IPS-18c (cell line): ENCODE measurements around the gene NBPF26.
"Not testable (repeated sequence)": the region's sequence is repeated elsewhere in the genome, so short reads cannot be mapped to it uniquely, and the experiment has no call there.

Experiments
- H3K4me3 ChIP-seq: 2 replicates; pipeline ENCODE4 v1.7.0; 2013; ENCODE audit warnings: low read depth, mild to moderate bottlenecking, low read length, moderate library complexity; ENCODE audit not compliant: insufficient read depth
- H3K9me3 ChIP-seq: one replicate; pipeline ENCODE4 v1.6.1; 2013; ENCODE audit warnings: mild to moderate bottlenecking, low read length, moderate library complexity; ENCODE audit not compliant: control insufficient read depth, insufficient read depth

The NBPF26 gene

DNA sequence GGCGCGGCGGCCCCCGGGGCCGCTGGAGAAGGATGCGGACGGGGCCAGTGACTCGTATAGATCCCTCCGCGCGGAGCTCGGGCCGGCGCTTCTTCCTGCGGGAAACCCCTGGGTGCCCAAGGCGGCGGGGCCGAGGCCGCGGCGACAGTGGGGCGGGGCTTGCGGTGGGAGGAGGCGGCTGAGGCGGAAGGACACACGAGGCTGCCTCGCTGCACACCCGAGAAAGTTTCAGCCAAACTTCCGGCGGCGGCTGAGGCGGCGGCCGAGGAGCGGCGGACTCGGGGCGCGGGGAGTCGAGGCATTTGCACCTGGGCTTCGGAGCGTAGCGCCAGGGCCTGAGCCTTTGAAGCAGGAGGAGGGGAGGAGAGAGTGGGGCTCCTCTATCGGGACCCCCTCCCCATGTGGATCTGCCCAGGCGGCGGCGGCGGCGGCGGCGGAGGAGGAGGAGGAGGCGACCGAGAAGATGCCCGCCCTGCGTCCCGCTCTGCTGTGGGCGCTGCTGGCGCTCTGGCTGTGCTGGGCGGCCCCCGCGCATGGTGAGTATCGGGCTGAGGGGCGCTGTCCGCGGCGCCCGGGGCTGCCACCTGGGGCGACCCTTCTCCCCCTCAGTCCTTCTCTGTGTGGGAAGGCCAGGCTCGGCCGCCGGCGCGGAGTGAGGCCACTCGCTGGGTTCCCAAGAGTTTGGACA, at the start of gene NBPF26:
TSS of gene NBPF26 (plus strand) at position 231 of the 688 bp plus-strand sequence.
- H3K9me3 ChIP-seq, H3K4me3 ChIP-seq: not testable (repeated sequence)

- H3K4me3 ChIP-seq, H3K9me3 ChIP-seq: not testable (repeated sequence)
Observed at GRCh38 chr1:120680106-120680819, 43.5 kb upstream of the NBPF26 start.

DNA sequence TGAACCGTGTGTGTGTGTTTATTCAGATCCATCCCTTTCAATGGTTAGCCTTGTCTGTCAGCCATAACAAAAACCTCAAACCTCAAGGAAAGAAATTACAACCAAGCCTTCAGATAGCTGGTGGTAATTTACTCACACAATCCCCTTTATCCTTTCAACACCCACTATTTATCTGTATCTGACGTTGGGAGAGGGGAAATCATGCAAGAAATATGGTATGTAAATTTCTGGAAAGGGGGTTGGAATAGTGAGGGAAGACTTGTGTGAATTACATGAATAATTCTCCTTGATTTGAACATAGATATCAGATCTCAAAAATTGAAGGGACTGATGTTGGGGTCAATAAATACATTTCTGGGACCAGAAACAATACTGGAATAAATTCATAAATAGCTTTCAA, 42.8 kb upstream of the NBPF26 start:
- H3K4me3 ChIP-seq, H3K9me3 ChIP-seq: not testable (repeated sequence)

DNA sequence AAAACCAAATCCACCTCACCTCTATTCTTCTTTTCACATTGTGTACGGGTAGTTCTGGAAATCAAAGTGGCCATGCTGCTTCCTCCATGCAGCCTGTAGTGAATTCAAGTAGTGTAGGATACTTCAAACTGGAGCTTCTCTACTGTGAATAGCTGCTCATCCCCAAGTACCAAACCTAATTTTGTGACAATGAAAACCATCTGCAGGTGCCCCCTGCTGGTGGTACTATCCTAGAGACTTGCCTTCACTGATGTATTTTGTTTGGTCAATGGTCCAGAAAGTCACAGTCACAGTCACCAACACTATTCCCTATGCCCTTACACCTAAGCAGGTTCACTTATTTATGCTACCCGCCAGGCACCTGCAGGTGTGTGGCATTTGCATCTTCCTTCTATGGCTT, 39.3 kb upstream of the NBPF26 start:
- H3K4me3 ChIP-seq, H3K9me3 ChIP-seq: not testable (repeated sequence)

GRCh38 chr1:120685622-120686021, 38.1 kb upstream of the NBPF26 start:
- H3K9me3 ChIP-seq, H3K4me3 ChIP-seq: not testable (repeated sequence)

- H3K9me3 ChIP-seq, H3K4me3 ChIP-seq: not testable (repeated sequence)
Observed at GRCh38 chr1:120687250-120687649, 36.5 kb upstream of the NBPF26 start.

GRCh38 chr1:120700807-120701562, 22.8 kb upstream of the NBPF26 start:
- H3K4me3 ChIP-seq, result not testable (repeated sequence)

GRCh38 chr1:120723358-120723714, 409 bp upstream of the NBPF26 start:
- H3K4me3 ChIP-seq, result not testable (repeated sequence)

More at GRCh38 chr1:120700807-120701562, 22.8 kb upstream of the NBPF26 start:
- not testable (repeated sequence) for H3K9me3 ChIP-seq

DNA sequence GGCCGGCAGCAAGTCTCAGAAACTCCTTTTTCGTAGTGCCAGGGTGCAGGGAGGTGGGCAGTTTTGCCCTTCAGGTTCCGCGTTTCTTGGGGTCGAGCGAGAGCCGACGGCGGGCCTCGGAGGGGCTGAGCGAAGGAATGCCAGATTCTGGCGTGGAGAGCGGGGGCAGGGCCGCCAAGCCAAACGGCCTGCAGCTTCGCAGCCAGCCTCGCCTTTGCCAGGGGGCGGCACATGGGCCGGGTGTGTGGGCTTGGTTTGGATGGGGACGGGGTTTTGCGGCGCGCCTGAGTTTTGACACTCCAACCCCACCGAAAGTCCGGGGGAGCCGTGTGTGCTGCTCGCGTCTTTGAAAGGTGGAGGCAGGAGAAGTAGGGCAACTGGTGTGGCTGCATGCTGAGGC, 762 bp downstream of the NBPF26 start:
- not testable (repeated sequence) for H3K4me3 ChIP-seq, H3K9me3 ChIP-seq

More at GRCh38 chr1:120723358-120723714, 409 bp upstream of the NBPF26 start:
- not testable (repeated sequence) for H3K9me3 ChIP-seq

DNA sequence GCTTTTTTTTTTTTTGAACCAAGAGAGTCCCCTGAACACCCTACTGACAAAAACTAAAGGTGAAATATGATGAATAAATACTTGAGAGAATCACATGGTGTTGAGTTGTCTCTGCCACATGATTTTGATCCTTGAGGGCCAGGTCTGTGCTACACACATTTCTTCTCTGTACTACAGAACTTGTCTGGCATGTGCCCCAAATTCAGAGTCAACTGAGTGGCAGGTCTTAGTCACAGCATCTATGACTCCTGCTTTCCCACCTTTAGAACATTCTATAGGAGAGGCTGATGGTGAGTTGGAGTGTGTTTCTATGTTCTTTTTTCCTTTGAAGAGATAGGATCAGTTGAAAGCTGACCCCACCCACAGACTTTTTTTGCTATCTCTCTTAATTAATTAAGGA, 5.1 kb downstream of the NBPF26 start:
- H3K4me3 ChIP-seq, H3K9me3 ChIP-seq: not testable (repeated sequence)

DNA sequence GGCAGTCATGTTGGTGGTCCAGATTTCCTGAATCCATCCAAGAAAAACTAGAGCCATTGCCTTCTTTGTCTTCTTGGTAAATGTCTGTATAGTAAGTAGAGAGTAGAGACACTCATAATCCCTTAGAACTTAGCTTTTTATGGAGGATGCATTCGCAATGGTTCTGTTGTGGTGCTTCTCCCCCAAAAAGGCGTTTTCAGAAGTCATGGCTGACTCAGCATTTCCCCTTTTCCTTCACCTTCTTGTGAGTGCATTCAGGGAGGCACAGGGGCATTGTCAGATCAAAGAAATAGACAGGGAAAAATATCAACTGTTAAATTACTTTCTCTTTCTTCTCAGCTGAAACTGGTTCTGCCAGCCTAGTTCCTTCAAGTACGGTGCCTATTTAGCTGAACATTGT, 45.3 kb downstream of the NBPF26 start:
- H3K4me3 ChIP-seq, H3K9me3 ChIP-seq: not testable (repeated sequence)

DNA sequence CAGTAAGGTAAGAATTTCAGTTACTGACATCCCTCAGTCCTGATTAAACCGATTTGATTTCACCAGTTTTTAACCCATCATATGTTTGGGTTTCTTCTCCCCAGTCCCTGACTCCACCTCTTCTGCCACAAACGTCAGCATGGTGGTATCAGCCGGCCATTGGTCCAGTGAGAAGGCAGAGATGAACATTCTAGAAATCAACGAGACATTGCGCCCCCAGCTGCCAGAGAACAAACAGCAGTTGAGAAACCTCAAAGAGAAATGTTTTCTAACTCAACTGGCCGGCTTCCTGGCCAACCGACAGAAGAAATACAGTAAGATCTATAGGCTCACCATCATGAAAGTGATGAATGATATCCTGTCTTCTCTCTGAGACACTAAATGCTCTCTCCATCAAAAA, 81.7 kb downstream of the NBPF26 start:
- not testable (repeated sequence) for H3K4me3 ChIP-seq

DNA sequence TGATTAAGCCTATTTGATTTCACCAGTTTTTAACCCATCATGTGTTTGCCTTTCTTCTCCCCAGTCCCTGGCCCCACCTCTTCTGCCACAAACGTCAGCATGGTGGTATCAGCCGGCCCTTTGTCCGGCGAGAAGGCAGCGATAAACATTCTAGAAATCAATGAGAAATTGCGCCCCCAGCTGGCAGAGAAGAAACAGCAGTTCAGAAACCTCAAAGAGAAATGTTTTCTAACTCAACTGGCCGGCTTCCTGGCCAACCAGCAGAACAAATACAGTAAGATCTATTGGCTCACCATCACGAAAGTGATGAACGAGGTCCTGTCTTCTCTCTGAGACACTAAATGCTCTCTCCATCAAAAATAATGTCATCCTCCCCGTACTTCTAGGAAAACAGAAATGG, 88.1 kb downstream of the NBPF26 start:
- H3K4me3 ChIP-seq, H3K9me3 ChIP-seq: not testable (repeated sequence)

More for the DNA sequence above, 81.7 kb downstream of the NBPF26 start:
- not testable (repeated sequence) for H3K9me3 ChIP-seq

GRCh38 chr1:120825051-120825450, 101.3 kb downstream of the NBPF26 start:
- H3K4me3 ChIP-seq, H3K9me3 ChIP-seq: not testable (repeated sequence)

GRCh38 chr1:120826623-120827022, 102.9 kb downstream of the NBPF26 start:
- H3K9me3 ChIP-seq, H3K4me3 ChIP-seq: not testable (repeated sequence)

- not testable (repeated sequence) for H3K9me3 ChIP-seq, H3K4me3 ChIP-seq
Observed at GRCh38 chr1:120844186-120844944, 120.6 kb downstream of the NBPF26 start.

DNA sequence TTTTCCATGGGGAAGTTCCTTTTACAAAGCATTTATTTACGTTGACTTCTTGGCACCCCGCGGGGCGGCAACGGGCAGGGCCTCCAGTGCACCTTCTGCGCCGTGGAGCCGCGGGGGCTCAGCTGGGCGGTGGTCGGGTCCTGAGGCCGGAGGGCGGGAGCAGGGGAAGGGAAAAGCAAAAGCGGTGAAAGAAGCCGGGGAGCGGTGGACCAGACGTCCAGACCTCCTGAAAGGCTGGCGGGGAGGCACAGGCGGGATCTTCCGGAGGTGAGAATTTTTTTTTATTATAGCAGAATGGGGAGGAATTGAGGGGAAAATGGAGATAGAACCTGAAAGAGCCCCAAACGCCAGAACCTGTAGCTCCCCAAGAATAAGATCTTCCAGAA, 121.2 kb downstream of the NBPF26 start:
- H3K4me3 ChIP-seq, H3K9me3 ChIP-seq: not testable (repeated sequence)
